NK-92 (cell line): Measurements from ENCODE around the gene PLA2G15.

ENCODE experiments used
- DNase-seq: peaks from one replicate; lab custom pipeline; 2025; ENCODE audit not compliant: unreplicated experiment; lab: John Stamatoyannopoulos, UW

PLA2G15 gene

GRCh38 chr16:68244903-68245853 is at the start of gene PLA2G15:
PLA2G15 (plus strand) TSS chr16:68245373; CDS start chr16:68245427, 54 bp downstream.
- DNase-seq, result peak; percentile 34

GRCh38 chr16:68197250-68197649 is 47.9 kb upstream of the PLA2G15 start:
- no peak for DNase-seq

- no peak for DNase-seq
Measured at GRCh38 chr16:68200088-68200783, 44.9 kb upstream of the PLA2G15 start.

DNA sequence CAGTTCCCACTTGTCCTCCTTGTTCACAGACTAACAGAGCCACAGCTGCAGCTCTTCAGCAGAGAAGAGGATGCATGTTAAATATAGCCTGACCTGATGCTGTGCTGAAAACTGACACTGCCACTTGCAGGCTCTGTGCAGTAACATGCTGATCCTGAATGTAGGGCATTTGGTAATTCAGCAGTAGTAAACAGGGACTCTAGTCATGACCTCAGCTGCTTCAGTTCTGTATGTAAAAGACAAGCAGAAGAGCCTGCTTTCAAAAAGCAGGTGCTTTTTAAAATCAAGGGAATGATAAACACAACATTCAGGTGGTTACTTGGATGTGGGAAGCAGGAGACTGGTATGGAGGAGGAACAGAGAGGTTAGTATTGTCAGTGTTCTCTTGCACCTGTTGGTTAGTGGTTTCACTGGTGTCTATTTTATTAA is 43.1 kb upstream of the PLA2G15 start:
- DNase-seq, result no peak

GRCh38 chr16:68206245-68206644 is 38.9 kb upstream of the PLA2G15 start:
- DNase-seq, result no peak

DNA sequence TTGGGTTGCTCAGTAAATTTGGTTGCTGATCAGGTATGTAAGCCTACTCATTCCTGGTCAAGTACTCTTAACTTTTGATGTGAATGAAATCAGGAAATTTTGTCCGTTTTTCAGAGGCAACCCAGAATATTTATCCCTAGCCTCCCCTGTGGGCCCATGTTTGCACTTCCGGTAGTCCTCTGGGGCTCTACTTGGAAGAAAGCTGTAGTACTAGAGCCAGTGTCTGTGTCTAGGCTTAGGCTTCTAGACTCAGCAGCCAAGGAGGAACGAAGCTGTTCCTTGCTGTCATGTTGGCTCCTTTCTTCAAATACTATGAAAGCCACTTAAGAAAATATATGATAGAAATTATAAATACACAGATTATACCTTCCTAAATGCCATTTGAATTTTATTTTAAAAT is 30.4 kb upstream of the PLA2G15 start:
- DNase-seq, result no peak

- no peak for DNase-seq
Measured at GRCh38 chr16:68215302-68215701, 29.9 kb upstream of the PLA2G15 start.

- no peak for DNase-seq
Measured at GRCh38 chr16:68216240-68216639, 28.9 kb upstream of the PLA2G15 start.

DNA sequence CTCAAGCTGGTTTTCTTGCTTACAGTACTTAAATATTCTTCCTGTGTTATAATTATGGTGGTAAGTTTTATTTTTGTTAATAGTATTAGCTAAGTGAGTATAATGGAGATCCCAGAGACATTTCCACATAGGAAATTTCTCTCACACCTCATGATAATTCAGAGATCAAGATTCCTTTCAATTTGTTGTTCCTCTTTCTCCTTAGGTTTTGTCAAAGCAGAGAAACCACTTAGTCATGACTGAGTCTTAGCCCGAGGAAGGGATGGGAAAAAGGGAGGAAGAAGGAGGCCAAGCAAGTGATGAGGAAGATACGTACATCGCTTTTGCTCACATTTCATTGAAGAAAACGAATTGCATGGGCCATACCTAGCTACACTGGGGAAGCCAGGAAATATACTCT is 27.7 kb upstream of the PLA2G15 start:
- no peak for DNase-seq

- no peak for DNase-seq
Measured at GRCh38 chr16:68219725-68220351, 25.3 kb upstream of the PLA2G15 start.

DNA sequence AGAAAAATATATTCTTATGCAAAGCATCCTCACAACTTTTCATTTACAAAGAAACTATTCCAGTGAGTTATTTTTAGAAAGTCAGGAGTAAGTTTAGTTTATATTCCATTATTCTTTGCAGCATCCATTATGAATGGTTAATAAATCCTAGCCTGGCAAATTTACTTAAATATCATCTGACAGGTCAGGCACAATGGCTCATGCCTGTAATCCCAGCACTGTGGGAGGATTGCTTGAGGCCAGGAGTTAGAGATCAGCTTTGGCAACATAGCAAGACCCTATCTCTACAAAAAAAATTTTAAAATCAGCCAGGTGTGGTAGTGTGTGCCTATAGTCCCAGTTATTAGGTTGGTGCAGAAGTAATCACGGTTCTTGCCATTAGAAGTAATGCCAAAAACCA is 22.1 kb upstream of the PLA2G15 start:
- DNase-seq, result no peak

GRCh38 chr16:68226116-68226515 is 19.1 kb upstream of the PLA2G15 start:
- no peak for DNase-seq

GRCh38 chr16:68227183-68227793 is 17.9 kb upstream of the PLA2G15 start:
- DNase-seq, result no peak

DNA sequence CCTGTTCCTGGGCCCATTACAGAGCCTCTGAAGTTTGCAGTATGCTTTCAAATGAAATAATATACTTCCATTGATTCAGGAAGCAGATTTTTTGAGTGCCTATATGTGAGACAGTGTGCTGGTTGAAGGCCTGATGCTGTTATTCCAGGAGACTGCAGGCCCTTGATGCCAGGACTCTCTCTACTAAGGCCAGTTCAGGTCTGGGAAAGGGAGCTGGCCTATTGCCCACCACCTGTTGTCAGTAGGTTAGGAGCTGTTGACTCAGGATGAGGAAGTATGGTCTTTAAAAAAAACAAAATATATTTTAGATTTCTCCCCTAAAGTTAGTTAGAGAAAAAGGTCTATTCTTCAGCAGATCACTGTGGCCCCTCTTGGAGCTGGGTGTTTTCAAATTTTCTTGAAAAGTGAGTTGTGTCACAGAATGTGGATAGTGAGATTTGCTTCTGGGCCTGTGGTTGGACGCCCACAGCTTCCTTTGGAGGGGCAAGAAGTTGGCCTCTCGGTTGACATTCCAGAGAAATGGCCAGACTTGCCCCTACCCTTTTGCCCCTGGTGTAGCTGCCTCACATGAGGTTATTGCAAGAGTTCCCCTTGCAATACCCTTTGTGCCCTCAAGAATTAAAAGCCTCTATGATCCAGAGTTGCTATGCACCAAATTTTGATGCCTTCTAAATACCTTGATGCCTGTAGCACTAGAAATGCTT is 17.2 kb upstream of the PLA2G15 start:
- no peak for DNase-seq

DNA sequence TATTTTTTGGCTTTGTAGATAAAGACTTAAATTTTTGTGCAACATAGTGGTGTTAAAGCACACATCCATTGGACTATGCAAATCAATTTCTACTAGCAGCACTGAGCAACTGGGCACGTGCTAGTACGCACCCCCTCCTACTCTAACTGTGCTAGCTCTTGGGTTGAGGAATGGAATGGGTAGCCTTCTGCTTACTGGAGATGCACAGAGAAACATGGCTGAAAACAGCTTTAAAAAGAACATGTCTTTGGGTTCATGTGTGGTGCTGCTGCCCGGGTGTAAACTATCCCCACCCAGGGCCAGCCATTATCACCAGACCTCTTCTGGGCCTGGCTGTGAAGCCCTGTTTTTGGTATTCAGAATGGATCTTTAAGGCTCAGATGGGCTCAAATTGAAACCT is 16.5 kb upstream of the PLA2G15 start:
- no peak for DNase-seq

- DNase-seq, result no peak
Measured at GRCh38 chr16:68229431-68230175, 15.6 kb upstream of the PLA2G15 start.

GRCh38 chr16:68230176-68230571 is 15.0 kb upstream of the PLA2G15 start:
- DNase-seq, result no peak

DNA sequence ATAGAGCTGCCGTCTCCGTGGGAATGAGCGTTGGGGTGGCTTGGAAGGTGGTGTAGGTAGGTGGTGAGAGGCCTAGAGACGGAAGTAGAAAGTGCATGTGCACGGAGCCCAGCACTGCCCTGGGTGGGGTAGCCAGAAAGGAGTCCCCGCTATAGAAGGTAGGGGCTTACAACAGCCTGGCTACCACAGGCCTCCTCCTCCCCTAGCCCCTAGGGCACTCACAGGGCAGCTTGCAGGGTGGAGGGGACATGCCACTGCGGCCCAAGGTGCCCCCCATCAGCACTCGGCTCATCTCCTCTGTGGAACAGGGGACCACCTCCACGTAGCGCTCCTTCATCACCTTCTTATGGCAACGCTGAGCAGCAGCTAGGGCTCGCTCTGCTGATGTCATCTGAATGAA is 14.2 kb upstream of the PLA2G15 start:
- no peak for DNase-seq

DNA sequence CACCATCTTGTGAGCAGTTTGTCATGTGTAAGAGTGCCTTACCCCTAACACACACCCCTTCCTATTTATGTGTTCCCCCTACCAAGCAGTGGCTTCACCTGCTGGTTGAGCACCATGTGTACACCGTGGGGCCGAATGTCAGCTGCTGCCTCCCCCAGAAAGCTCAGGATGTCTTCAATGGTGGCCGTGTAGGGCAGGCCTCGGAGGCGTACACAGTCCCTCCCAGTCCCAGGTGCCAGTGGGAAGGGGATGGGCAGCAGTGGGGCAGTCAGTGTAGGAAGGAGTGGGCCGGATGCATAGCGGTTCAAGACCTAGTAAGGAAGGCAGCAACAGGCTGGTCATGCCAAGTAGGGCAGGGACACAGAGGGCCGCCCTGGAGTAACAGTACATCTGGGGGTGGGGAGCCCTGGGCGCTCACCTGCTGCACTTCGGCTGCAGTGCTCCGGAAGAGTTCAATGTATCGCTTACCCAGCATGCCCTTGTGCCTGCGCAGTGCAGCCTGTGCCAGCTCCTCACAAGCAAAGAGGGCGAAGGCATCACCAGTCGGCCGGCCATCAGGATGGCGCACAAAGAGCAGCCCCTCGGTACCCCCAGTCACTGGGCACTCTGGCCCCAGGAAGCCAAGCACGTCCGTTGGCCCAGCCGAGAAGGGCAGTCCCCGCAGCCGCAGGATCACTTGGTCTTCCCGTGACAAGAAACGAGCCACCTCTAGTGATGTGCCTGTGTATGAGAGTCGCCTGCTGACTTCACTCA is 13.6 kb upstream of the PLA2G15 start:
- DNase-seq, result no peak
